HPDE6-E6E7 (cell line): ENCODE data around the gene SLC35A4.
"Not testable (repeated sequence)": the region's sequence is repeated elsewhere in the genome, so short reads cannot be mapped to it uniquely, and the experiment has no call there.

Experiments
- DNase-seq: peaks from one replicate; pipeline ENCODE4 v3.0.0; 2011; ENCODE audit warnings: missing footprints; ENCODE audit errors: extremely low spot score

The SLC35A4 gene

GRCh38 chr5:140557965-140558364 is 6.7 kb upstream of the SLC35A4 start:
- DNase-seq, result no peak

GRCh38 chr5:140558542-140558941 is 6.1 kb upstream of the SLC35A4 start:
- no peak for DNase-seq

GRCh38 chr5:140560227-140560626 is 4.4 kb upstream of the SLC35A4 start:
- no peak for DNase-seq

- no peak for DNase-seq
Observed at GRCh38 chr5:140561753-140562523, 2.7 kb upstream of the SLC35A4 start.

- no peak for DNase-seq
Observed at GRCh38 chr5:140563596-140563995, 1.0 kb upstream of the SLC35A4 start.

GRCh38 chr5:140565024-140565779 is 574 bp downstream of the SLC35A4 start:
- peak; percentile 22 for DNase-seq

GRCh38 chr5:140565780-140566095 is 1.1 kb downstream of the SLC35A4 start:
- no peak for DNase-seq

- DNase-seq, result no peak
Observed at GRCh38 chr5:140566665-140567064, 2.0 kb downstream of the SLC35A4 start.

GRCh38 chr5:140567136-140567818 is 2.6 kb downstream of the SLC35A4 start:
- no peak for DNase-seq

GRCh38 chr5:140567871-140568270 is 3.2 kb downstream of the SLC35A4 start:
- DNase-seq, result no peak

- no peak for DNase-seq
Observed at GRCh38 chr5:140568443-140569063, 3.9 kb downstream of the SLC35A4 start.

GRCh38 chr5:140569197-140569596 is 4.6 kb downstream of the SLC35A4 start:
- DNase-seq, result no peak

GRCh38 chr5:140570058-140570457 is 5.4 kb downstream of the SLC35A4 start:
- DNase-seq, result no peak

- DNase-seq, result no peak
Observed at GRCh38 chr5:140570488-140570887, 5.9 kb downstream of the SLC35A4 start.

- no peak for DNase-seq
Observed at GRCh38 chr5:140571105-140571504, 6.5 kb downstream of the SLC35A4 start.

GRCh38 chr5:140573683-140574082 is 9.1 kb downstream of the SLC35A4 start:
- DNase-seq, result no peak

GRCh38 chr5:140574165-140574564 is 9.5 kb downstream of the SLC35A4 start:
- no peak for DNase-seq

- DNase-seq, result peak; percentile 55
Observed at GRCh38 chr5:140575309-140575708, 10.7 kb downstream of the SLC35A4 start.

GRCh38 chr5:140576776-140577201 is 12.2 kb downstream of the SLC35A4 start:
- no peak for DNase-seq

GRCh38 chr5:140579188-140579747 is 14.6 kb downstream of the SLC35A4 start:
- not testable (repeated sequence) for DNase-seq

GRCh38 chr5:140587495-140587894 is 22.9 kb downstream of the SLC35A4 start:
- DNase-seq, result no peak
